Keratinocyte (primary cell): ENCODE results near the gene GREB1.

Source experiments
- CTCF ChIP-seq, 3 experiments: IDR thresholded peaks in 1 of 3; conservative IDR thresholded peaks in 1 of 3; optimal IDR thresholded peaks in 1 of 3; 2 replicates in 2 of 3; 3 replicates in 1 of 3; pipeline versions ENCODE3 to v1.5.1; 2011; ENCODE audit warnings: low read length in 3 of 3, mild to moderate bottlenecking in 3 of 3, moderate library complexity in 2 of 3, control low read depth in 1 of 3, inconsistent platforms in 1 of 3; ENCODE audit not compliant: insufficient read depth in 2 of 3; ENCODE audit errors: extremely low read depth in 1 of 3
- EZH2 ChIP-seq: IDR thresholded peaks from one replicate; pipeline ENCODE4 v1.6.1; 2012; ENCODE audit warnings: inconsistent platforms, mild to moderate bottlenecking, low read length, moderate library complexity

GRCh38 chr2:11665510-11666362 is 131.9 kb downstream of the GREB1 start:
- no peak for TF ChIP-seq CTCF (optimal IDR thresholded peaks at IDR 0.05 in 1 of 3, IDR thresholded peaks at IDR 0.05 in 1 of 3, conservative IDR thresholded peaks at IDR 0.05 in 1 of 3; ENCODE audit: extremely low read depth in 1 of 3, insufficient read depth in 2 of 3, low read length in 3 of 3)
- no peak for TF ChIP-seq EZH2
